Duodenal mucosa (tissue), 2 donors: ENCODE data around the gene BLM.
"Not testable (repeated sequence)": the region's sequence is repeated elsewhere in the genome, so short reads cannot be mapped to it uniquely, and the experiment has no call there.

ENCODE experiments used
- H3K27ac ChIP-seq: one replicate; pipeline ENCODE4 v1.7.0; 2013; ENCODE audit warnings: low read depth, low read length
- H3K27me3 ChIP-seq, 2 donors: one replicate each; pipeline ENCODE4 v1.7.0; 2013; ENCODE audit warnings: low read length in 2 of 2, control low read depth in 1 of 2; ENCODE audit not compliant: insufficient read depth in 2 of 2, control insufficient read depth in 1 of 2
- H3K36me3 ChIP-seq, 2 donors: one replicate each; pipeline ENCODE4 v1.7.0; 2013; ENCODE audit warnings: low read length in 2 of 2, control low read depth in 1 of 2; ENCODE audit not compliant: insufficient read depth in 2 of 2, control insufficient read depth in 1 of 2
- H3K4me1 ChIP-seq, 2 donors: one replicate each; pipeline ENCODE4 v1.7.0; 2013; ENCODE audit warnings: low read length in 2 of 2, control low read depth in 1 of 2; ENCODE audit not compliant: insufficient read depth in 2 of 2, control insufficient read depth in 1 of 2
- H3K4me3 ChIP-seq, 2 donors: one replicate each; pipeline ENCODE4 v1.7.0; 2013; ENCODE audit warnings: low read length in 2 of 2, low read depth in 1 of 2
- H3K9ac ChIP-seq, 2 donors: one replicate each; pipeline ENCODE4 v1.7.0; 2013; ENCODE audit warnings: low read length in 2 of 2, low read depth in 1 of 2
- H3K9me3 ChIP-seq, 2 donors: one replicate each; pipeline ENCODE4 v1.7.0; 2013; ENCODE audit warnings: low read length in 2 of 2, control low read depth in 1 of 2; ENCODE audit not compliant: control insufficient read depth in 1 of 2

Gene BLM

DNA sequence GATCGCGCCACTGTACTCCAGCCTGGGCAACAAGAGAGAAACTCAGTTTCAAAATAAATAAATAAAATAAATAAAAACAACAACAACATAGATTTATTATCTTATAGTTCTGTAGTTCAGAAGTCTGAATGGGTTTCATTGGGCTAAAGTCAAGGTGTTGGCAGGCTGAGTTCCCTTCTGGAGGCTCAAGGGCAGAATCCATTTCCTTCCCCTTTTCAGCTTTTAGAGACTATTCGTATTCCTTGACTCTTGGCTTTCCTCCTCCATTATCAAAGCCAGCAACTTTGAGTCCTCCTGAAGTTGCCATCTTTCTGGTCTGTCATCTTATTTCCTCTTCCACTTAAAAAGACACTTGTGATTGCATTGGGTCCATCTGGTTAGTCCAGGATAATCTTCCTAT lies 12.1 kb downstream of the BLM start:
- Histone ChIP-seq H3K27ac (no peak overlapping the region), H3K9me3 (no peaks in the 10 kb centered on the region), H3K9ac (no peak overlapping the region), H3K36me3 (peaks cover 0 to 7% of the 10 kb centered on the region in 2 donors), H3K4me3 (no peak overlapping the region), H3K4me1 (no peaks in the 10 kb centered on the region), H3K27me3 (no peaks in the 10 kb centered on the region)

DNA sequence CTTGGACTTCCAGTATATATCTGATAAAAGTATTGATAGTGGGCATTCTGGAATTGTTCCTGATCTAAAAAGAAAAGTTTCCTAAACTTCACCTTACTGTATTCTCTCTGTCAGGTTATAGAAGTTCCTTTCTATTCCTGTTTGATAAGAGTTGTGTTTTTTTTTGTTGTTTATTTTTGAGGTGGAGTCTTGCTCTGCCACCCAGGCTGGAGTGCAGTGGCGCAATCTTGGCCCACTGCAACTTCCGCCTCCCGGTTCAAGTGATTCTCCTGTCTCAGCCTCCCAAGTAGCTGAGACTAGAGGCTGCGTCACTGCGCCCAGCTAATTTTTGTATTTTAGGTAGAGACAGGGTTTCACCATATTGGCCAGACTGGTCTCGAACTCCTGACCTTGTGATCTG lies 13.1 kb downstream of the BLM start:
- Histone ChIP-seq H3K4me3 (no peak overlapping the region), H3K9ac (no peak overlapping the region), H3K27ac (no peak overlapping the region), H3K27me3 (no peaks in the 10 kb centered on the region), H3K36me3 (peaks cover 0 to 6% of the 10 kb centered on the region in 2 donors), H3K9me3 (no peaks in the 10 kb centered on the region), H3K4me1 (no peaks in the 10 kb centered on the region)

DNA sequence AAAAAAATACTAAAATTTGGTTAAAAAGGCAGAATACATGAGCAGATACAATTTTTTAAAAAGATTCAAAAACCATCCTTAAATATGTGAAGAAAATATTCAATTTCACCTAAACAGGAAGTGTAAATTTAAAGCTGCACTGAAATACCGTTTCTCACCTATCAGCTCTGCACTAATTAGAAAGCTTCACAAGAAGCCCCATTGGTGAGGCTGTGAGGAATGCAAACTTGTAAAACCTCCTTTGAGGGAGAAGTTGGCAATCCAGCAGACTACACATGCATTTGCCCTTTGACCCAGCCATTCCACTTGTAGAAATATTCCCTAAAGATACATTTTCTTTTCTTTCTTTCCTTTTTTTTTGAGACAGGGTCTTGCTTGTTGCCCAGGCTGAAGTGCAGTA lies 18.8 kb downstream of the BLM start:
- Histone ChIP-seq H3K4me1 (no peaks in the 10 kb centered on the region), H3K9me3 (no peaks in the 10 kb centered on the region), H3K9ac (no peak overlapping the region), H3K36me3 (peaks cover 0 to 6% of the 10 kb centered on the region in 2 donors), H3K4me3 (no peak overlapping the region), H3K27me3 (no peaks in the 10 kb centered on the region), H3K27ac (no peak overlapping the region)

DNA sequence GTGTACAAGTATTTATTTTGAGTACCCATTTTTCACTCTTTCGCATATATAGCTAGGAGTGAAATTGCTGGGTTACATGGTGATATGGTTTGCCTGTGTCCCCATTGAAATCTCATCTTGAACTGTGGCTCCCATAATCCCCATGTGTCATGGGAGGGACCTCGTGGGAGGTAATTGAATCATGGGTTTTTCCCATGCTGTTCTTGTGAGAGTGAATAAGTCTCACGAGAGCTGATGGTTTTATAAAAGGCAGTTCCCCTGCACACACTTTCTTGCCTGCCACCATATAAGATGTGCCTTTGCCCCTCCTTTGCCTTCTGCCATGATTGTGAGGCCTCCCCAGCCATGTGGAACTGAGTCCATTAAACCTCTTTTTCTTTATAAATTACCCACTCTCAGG lies 23.4 kb downstream of the BLM start:
- not testable (repeated sequence) for H3K9ac ChIP-seq, H3K36me3 ChIP-seq, H3K4me1 ChIP-seq, H3K27me3 ChIP-seq, H3K27ac ChIP-seq, H3K4me3 ChIP-seq, H3K9me3 ChIP-seq

DNA sequence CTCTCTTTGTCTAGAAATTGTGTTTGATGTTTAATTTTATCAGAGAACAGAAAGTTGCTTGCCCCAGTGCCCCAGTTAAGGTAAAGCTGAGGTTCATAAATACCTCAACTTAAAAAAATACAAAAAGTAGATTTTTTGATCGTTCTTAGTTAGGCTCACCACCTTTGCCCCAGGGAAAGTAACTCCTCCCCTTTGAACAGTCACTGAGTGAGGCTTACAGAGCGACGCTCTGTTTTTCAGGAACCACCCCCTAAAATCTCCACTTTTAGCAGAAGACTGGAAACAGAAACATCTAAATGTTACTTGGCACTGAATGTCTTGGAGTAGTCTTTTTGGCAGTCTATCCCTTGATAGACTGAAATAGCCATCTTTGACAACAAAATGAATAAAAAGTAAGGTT lies 24.9 kb downstream of the BLM start:
- no peak overlapping the region for H3K9ac ChIP-seq
- no peaks in the 10 kb centered on the region for H3K27me3 ChIP-seq
- H3K4me3 ChIP-seq = no peak overlapping the region
- H3K36me3 ChIP-seq = no peaks in the 10 kb centered on the region
- no peak overlapping the region for H3K27ac ChIP-seq
- H3K9me3 ChIP-seq = no peaks in the 10 kb centered on the region
- H3K4me1 ChIP-seq = no peaks in the 10 kb centered on the region

DNA sequence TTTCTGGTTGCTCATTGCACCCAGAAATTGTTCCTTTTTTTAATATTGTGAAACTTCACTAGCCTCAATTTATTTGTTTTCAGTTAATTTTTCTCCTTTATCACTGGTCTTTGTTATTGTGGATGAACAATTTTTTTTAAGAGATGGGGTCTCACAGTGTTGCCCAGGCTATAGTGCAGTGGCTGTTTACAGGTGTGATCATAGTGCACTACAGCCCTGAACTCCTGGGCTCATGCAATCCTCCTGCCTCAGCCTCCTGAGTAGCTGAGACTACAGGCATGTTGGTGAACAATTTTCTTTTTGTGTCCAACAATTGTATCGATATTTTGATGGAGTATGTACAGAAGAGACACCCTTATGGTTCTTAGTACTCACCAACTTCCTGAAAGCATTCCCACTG lies 26.3 kb downstream of the BLM start:
- Histone ChIP-seq H3K27ac (no peak overlapping the region), H3K27me3 (no peaks in the 10 kb centered on the region), H3K4me1 (no peaks in the 10 kb centered on the region), H3K36me3 (no peaks in the 10 kb centered on the region), H3K9ac (no peak overlapping the region), H3K9me3 (no peaks in the 10 kb centered on the region), H3K4me3 (no peak overlapping the region)

DNA sequence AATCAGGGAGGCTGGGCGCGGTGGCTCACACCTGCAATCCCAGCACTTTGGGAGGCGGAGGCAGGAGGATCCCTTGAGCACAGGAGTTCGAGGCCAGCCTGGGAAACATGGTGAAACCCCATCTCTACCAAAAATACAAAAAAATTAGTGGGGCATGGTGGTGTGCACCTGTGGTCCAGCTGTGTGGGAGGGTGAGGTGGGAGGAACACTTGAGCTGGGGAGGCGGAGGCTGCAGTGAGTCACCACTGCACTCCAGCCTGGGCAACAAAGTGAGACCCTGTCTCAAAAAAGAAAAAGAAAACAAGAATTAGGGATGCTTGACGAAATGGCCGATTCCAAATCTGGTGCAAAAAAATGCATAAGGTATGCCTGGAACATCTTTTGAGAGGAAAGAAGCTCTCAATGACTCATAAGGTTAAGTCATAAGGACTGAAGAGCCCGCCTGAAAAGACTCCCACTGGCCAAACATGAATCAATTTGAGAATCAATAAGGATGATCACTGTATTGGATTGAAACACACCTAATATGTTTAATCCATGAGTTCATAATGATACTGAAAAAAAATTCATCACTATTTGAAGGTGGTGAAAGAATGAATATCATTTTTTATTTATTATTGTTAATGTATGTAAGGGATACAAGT lies 27.7 kb downstream of the BLM start:
- Histone ChIP-seq H3K27ac (no peak overlapping the region), H3K9me3 (no peaks in the 10 kb centered on the region), H3K36me3 (no peaks in the 10 kb centered on the region), H3K4me3 (no peak overlapping the region), H3K27me3 (no peaks in the 10 kb centered on the region), H3K4me1 (no peaks in the 10 kb centered on the region), H3K9ac (no peak overlapping the region)

DNA sequence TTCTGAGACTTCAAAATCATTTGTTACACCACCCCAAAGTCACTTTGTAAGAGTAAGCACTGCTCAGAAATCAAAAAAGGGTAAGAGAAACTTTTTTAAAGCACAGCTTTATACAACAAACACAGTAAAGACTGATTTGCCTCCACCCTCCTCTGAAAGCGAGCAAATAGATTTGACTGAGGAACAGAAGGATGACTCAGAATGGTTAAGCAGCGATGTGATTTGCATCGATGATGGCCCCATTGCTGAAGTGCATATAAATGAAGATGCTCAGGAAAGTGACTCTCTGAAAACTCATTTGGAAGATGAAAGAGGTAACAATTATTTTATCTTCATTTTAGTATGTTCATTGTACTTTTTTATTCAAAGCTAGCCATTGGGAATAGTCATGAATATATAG lies 32.6 kb downstream of the BLM start:
- no peak overlapping the region for H3K27ac ChIP-seq
- no peaks in the 10 kb centered on the region for H3K36me3 ChIP-seq
- peaks cover 0 to 14% of the 10 kb centered on the region in 2 donors for H3K4me1 ChIP-seq
- no peak overlapping the region for H3K4me3 ChIP-seq
- no peaks in the 10 kb centered on the region for H3K9me3 ChIP-seq
- H3K9ac ChIP-seq = no peak overlapping the region
- H3K27me3 ChIP-seq = no peaks in the 10 kb centered on the region

DNA sequence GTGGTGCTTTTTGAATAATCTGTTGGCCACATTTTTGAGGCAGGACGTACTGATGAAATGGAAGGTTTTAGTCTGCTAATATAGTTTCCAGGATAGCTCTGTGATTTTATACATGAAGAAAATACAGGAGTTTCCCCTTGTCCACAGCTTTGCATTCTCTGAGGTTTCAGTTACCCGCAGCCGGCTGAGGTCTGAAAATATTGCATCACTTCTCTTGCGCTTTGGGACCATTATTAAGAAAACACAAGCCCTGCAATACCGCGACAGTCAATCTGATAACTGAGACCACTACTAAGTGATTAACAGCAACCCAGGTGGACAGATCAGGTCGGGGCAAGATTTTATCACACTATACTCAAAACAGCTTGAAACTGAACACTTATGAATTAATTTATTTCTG lies 33.0 kb downstream of the BLM start:
- H3K27ac ChIP-seq = no peak overlapping the region
- no peak overlapping the region for H3K9ac ChIP-seq
- H3K36me3 ChIP-seq = no peaks in the 10 kb centered on the region
- H3K9me3 ChIP-seq = no peaks in the 10 kb centered on the region
- H3K27me3 ChIP-seq = no peaks in the 10 kb centered on the region
- H3K4me3 ChIP-seq = no peak overlapping the region
- H3K4me1 ChIP-seq = peaks cover 0 to 14% of the 10 kb centered on the region in 2 donors

DNA sequence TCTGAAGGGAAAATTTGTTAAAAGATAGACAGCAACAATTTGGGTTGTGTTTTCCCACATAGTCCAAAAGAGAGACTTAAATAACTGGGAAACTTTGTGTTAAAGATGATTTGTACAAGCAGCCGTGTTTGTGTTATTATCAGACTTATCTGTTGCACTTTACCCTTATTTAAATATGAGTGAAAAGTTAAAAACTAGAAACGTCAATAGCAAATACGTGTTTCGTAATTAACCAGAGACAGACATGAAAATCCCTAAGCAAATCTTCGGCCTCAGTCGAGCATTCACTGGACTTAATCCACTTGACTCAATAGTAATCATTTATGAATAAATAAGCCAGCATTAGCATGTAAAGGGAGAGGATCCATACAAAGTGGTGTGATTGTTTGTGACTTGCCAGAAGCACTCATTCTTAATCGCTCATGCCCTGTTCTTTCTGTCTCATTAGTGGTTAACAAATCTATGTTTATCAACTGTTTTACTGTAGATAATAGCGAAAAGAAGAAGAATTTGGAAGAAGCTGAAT lies 34.2 kb downstream of the BLM start:
- H3K4me1 ChIP-seq = peaks cover 0 to 14% of the 10 kb centered on the region in 2 donors
- no peak overlapping the region for H3K4me3 ChIP-seq
- no peaks in the 10 kb centered on the region for H3K27me3 ChIP-seq
- H3K36me3 ChIP-seq = no peaks in the 10 kb centered on the region
- no peaks in the 10 kb centered on the region for H3K9me3 ChIP-seq
- peak overlapping the region in 1 of 2 donors; percentile 18 for H3K9ac ChIP-seq
- no peak overlapping the region for H3K27ac ChIP-seq

DNA sequence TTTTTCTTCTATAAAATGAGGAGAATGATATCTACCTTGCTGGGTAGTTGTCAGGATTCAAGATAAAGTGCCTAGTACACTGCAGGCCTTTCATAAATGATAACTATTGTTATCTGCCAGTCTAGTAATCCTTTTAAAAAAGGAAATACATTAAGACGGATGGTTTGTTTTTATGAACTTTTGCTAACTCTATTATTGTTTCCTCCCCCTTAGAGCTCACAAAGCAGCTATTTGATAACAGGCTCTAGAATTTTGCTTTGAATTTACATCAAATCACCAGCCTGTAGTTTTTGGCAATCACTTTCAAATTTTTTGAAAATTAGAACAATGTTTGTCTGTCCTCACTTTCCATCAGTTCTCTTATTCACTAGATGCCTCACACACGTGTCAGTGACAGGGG lies 39.8 kb downstream of the BLM start:
- Histone ChIP-seq H3K9me3 (no peaks in the 10 kb centered on the region), H3K27me3 (no peaks in the 10 kb centered on the region), H3K9ac (no peak overlapping the region), H3K4me3 (no peak overlapping the region), H3K27ac (no peak overlapping the region), H3K36me3 (no peaks in the 10 kb centered on the region), H3K4me1 (no peaks in the 10 kb centered on the region)
